Liver (tissue), 3 donors: Measurements from ENCODE around the gene DEPDC5.

Experiments used
- EGR1 ChIP-seq, 2 donors: IDR thresholded peaks; 2 replicates each; pipeline ENCODE4 v1.6.1; 2016 to 2018; ENCODE audit warnings: antibody characterized with exemption in 2 of 2, low read depth in 2 of 2
- SP1 ChIP-seq: IDR thresholded peaks from 2 replicates; pipeline ENCODE4 v1.6.1; 2018; ENCODE audit warnings: antibody characterized with exemption, mild to moderate bottlenecking
- YY1 ChIP-seq: IDR thresholded peaks from 2 replicates; pipeline ENCODE4 v1.6.1; 2016; ENCODE audit warnings: antibody characterized with exemption, mild to moderate bottlenecking
- TF ChIP-seq, protein P1 (sequence below): fragments of 150-350 bp; IDR thresholded peaks from 2 replicates; pipeline ENCODE4 v1.5.1; 2017; ENCODE audit warnings: improper control_type of control experiment, low read depth, low read length; ENCODE audit not compliant: missing input control
- donor health status: healthy.
- donor health status: healthy.

DNA sequence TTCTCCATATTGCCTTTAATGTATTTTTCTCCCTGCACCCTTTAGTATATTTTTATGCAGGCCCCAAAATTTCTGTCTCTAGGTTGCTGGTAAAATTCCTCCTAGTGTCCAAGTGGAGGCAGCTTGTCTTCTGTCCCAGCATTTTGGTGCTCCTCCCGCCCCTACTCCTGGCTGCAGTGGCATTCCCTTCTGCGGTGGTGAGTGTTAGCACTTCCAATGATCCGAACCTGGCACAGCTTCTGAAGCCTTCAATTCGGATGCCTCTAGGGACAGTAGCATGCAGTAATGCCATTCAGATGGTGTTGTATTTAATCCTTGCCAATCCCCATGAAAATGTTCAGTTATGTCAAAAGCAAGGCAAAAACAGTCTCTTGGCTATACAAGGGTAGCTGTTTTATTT is 196.4 kb downstream of the DEPDC5 start:
- TF ChIP-seq, protein P1, sequence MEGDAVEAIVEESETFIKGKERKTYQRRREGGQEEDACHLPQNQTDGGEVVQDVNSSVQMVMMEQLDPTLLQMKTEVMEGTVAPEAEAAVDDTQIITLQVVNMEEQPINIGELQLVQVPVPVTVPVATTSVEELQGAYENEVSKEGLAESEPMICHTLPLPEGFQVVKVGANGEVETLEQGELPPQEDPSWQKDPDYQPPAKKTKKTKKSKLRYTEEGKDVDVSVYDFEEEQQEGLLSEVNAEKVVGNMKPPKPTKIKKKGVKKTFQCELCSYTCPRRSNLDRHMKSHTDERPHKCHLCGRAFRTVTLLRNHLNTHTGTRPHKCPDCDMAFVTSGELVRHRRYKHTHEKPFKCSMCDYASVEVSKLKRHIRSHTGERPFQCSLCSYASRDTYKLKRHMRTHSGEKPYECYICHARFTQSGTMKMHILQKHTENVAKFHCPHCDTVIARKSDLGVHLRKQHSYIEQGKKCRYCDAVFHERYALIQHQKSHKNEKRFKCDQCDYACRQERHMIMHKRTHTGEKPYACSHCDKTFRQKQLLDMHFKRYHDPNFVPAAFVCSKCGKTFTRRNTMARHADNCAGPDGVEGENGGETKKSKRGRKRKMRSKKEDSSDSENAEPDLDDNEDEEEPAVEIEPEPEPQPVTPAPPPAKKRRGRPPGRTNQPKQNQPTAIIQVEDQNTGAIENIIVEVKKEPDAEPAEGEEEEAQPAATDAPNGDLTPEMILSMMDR, result no peak
- TF ChIP-seq YY1 (no peak), SP1 (no peak), EGR1 (IDR thresholded peaks at IDR 0.05; ENCODE audit: low read depth in 2 of 2) (no peak)
